Calu3 (cell line): ENCODE data around the gene HEXD. TPM values are rescaled to one million over a fixed set of nuclear protein-coding genes. Genes with fewer than 3 reads are reported as not detected.
"Not testable (repeated sequence)": the region's sequence is repeated elsewhere in the genome, so short reads cannot be mapped to it uniquely, and the experiment has no call there.

ENCODE experiments used
- BruUV-seq: library from RNA; stranded (reverse); fragments of 400-500 nt; replicated peaks from 2 replicates; lab custom pipeline; 2021; lab: Mats Ljungman, UMichigan
- CTCF ChIA-PET: fragments of 300-600 bp; sonication (Branson Sonifier 250); formaldehyde crosslinking; loops from one replicate; lab custom pipeline; 2022; ENCODE audit warnings: antibody characterized with exemption; lab: Charles Lee
- DNase-seq: peaks from one replicate; pipeline ENCODE4 v3.0.0; 2022
- H3K27ac Mint-ChIP-seq: one replicate; pipeline ENCODE4 v1.8.0; 2022; ENCODE audit warnings: mixed read lengths; ENCODE audit not compliant: unreplicated experiment
- H3K27me3 Mint-ChIP-seq: one replicate; pipeline ENCODE4 v1.8.0; 2022; ENCODE audit warnings: mixed read lengths; ENCODE audit not compliant: unreplicated experiment
- H3K36me3 Mint-ChIP-seq: one replicate; pipeline ENCODE4 v1.8.0; 2022; ENCODE audit warnings: mild to moderate bottlenecking, moderate library complexity, mixed read lengths; ENCODE audit not compliant: insufficient read depth, unreplicated experiment
- H3K4me1 Mint-ChIP-seq: one replicate; pipeline ENCODE4 v1.8.0; 2022; ENCODE audit warnings: mild to moderate bottlenecking, low read depth, mixed read lengths; ENCODE audit not compliant: unreplicated experiment
- H3K4me3 Mint-ChIP-seq: one replicate; pipeline ENCODE4 v1.8.0; 2022; ENCODE audit warnings: mild to moderate bottlenecking, low read depth, moderate library complexity, mixed read lengths; ENCODE audit not compliant: unreplicated experiment
- H3K9me3 Mint-ChIP-seq: one replicate; pipeline ENCODE4 v1.8.0; 2022; ENCODE audit warnings: low read depth, mixed read lengths; ENCODE audit not compliant: unreplicated experiment
- CTCF ChIP-seq: fragments of 200-600 bp; IDR thresholded peaks from one replicate; pipeline ENCODE4 v1.8.0; 2022; ENCODE audit warnings: antibody characterized with exemption; ENCODE audit not compliant: unreplicated experiment
- intact Hi-C: fragments of 100-400 bp; cut with micrococcal nuclease; formaldehyde crosslinking; loops from one replicate; pipeline ENCODE4 v1.10.0; 2022; ENCODE audit not compliant: unreplicated experiment
- total RNA-seq: library from RNA; stranded (reverse); gene quantifications from 2 replicates; pipeline ENCODE4 v1.2.3, GENCODE V29; 2022

The HEXD gene
- total RNA-seq, 1 experiment from 2014 or later: 30.7 TPM

- peak overlapping the region; percentile 78 for H3K27ac Mint-ChIP-seq
- intact Hi-C loops: no loop called here
- H3K27me3 Mint-ChIP-seq: no peaks in the 10 kb centered on the region
- no peak for DNase-seq
- CTCF ChIA-PET: interaction anchor here (1.3 kb wide), 1 partner anchor 159 kb away, joined by 3 read pairs; no protein-coding TSS in a partner anchor
- no peak for TF ChIP-seq CTCF
- no TSS peak for BruUV-seq
- H3K9me3 Mint-ChIP-seq: peaks cover 2% of the 10 kb centered on the region
- H3K36me3 Mint-ChIP-seq: peaks cover 37% of the 10 kb centered on the region
- H3K4me3 Mint-ChIP-seq: peak overlapping the region; percentile 87
- peaks cover 23% of the 10 kb centered on the region for H3K4me1 Mint-ChIP-seq
Observed at GRCh38 chr17:82457073-82457928, 39.2 kb downstream of the HEXD start.

GRCh38 chr17:82457929-82458178, 39.7 kb downstream of the HEXD start:
- Mint-ChIP-seq H3K4me3 (peak overlapping the region; percentile 87), H3K36me3 (peaks cover 40% of the 10 kb centered on the region), H3K27me3 (no peaks in the 10 kb centered on the region), H3K9me3 (peaks cover 2% of the 10 kb centered on the region), H3K4me1 (peaks cover 29% of the 10 kb centered on the region), H3K27ac (peak overlapping the region; percentile 78)
- TF ChIP-seq CTCF: no peak
- intact Hi-C loops: no loop called here
- CTCF ChIA-PET: interaction anchor here (1.3 kb wide), 1 partner anchor 160 kb away, joined by 3 read pairs; no protein-coding TSS in a partner anchor
- BruUV-seq: TSS peak; percentile 94
- DNase-seq: no peak

- peak; percentile 98 for DNase-seq
- Mint-ChIP-seq H3K27me3 (no peaks in the 10 kb centered on the region), H3K4me3 (peak within 1 kb of the TSS; percentile 87), H3K27ac (peak within 1 kb of the TSS; percentile 78), H3K9me3 (peaks cover 2% of the 10 kb centered on the region), H3K36me3 (peaks cover 40% of the 10 kb centered on the region), H3K4me1 (peaks cover 32% of the 10 kb centered on the region)
- TF ChIP-seq CTCF: no peak
- CTCF ChIA-PET: interaction anchor here (1.3 kb wide), 1 partner anchor 160 kb away, joined by 3 read pairs; no protein-coding TSS in a partner anchor
- BruUV-seq: no TSS peak
- intact Hi-C loops: no loop called here
Observed at GRCh38 chr17:82458179-82458884, 40.2 kb downstream of the HEXD start, which contains the start of gene NARF. Gene NARF, plus strand, starts transcription at chr17:82458741. Its CDS starts 63 bp downstream, at chr17:82458804.

GRCh38 chr17:82458885-82459424, 40.8 kb downstream of the HEXD start:
- no TSS peak for BruUV-seq
- DNase-seq: no peak
- CTCF ChIA-PET: no interaction called here
- peak overlapping the region; percentile 87 for H3K4me3 Mint-ChIP-seq
- peak overlapping the region; percentile 70 for H3K27ac Mint-ChIP-seq
- no peaks in the 10 kb centered on the region for H3K27me3 Mint-ChIP-seq
- no peak for TF ChIP-seq CTCF
- peaks cover 37% of the 10 kb centered on the region for H3K4me1 Mint-ChIP-seq
- intact Hi-C loops: no loop called here
- H3K36me3 Mint-ChIP-seq: peaks cover 40% of the 10 kb centered on the region
- peaks cover 2% of the 10 kb centered on the region for H3K9me3 Mint-ChIP-seq

GRCh38 chr17:82459936-82460335, 41.8 kb downstream of the HEXD start:
- H3K27ac Mint-ChIP-seq, H3K4me3 Mint-ChIP-seq, H3K27me3 Mint-ChIP-seq, BruUV-seq, intact Hi-C loops, DNase-seq, H3K9me3 Mint-ChIP-seq, CTCF ChIA-PET: not testable (repeated sequence)
- Mint-ChIP-seq H3K36me3 (peaks cover 44% of the 10 kb centered on the region), H3K4me1 (peaks cover 37% of the 10 kb centered on the region)
